HEK293T (cell line): ENCODE results near the gene RUVBL1.

Experiments
- CTCF ChIA-PET: fragments of 350-600 bp; formaldehyde crosslinking; extraction: SDS; loops from one replicate; lab custom pipeline; 2021; ENCODE audit warnings: antibody characterized with exemption, inconsistent platforms; lab: Yijun Ruan, JAX
- POLR2A ChIA-PET: fragments of 350-600 bp; formaldehyde crosslinking; extraction: SDS; loops from one replicate; lab custom pipeline; 2020; ENCODE audit warnings: antibody characterized with exemption, inconsistent platforms; lab: Yijun Ruan, JAX
- DNase-seq: peaks from one replicate; pipeline ENCODE4 v3.0.0; 2012; ENCODE audit warnings: mixed read lengths; ENCODE audit errors: extremely low spot score
- ARNT ChIP-seq: fragments of 450-650 bp; IDR thresholded peaks from 2 replicates; pipeline ENCODE4 v1.6.1; 2017; ENCODE audit warnings: mild to moderate bottlenecking
- BHLHE40 ChIP-seq: fragments of 450-650 bp; IDR thresholded peaks from 2 replicates; pipeline ENCODE4 v1.6.1; 2016; ENCODE audit warnings: mild to moderate bottlenecking, moderate library complexity, borderline replicate concordance
- CTBP1 ChIP-seq: fragments of 450-650 bp; IDR thresholded peaks from 2 replicates; pipeline ENCODE4 v1.6.1; 2016; ENCODE audit warnings: borderline replicate concordance
- ELF4 ChIP-seq: fragments of 450-650 bp; IDR thresholded peaks from 2 replicates; pipeline ENCODE4 v1.6.1; 2017; ENCODE audit warnings: antibody characterized with exemption
- FOXA1 ChIP-seq: fragments of 450-650 bp; IDR thresholded peaks from 2 replicates; pipeline ENCODE4 v1.6.1; 2016; ENCODE audit warnings: mild to moderate bottlenecking
- FOXK2 ChIP-seq: fragments of 450-650 bp; IDR thresholded peaks from 2 replicates; pipeline ENCODE4 v1.6.1; 2016; ENCODE audit warnings: mild to moderate bottlenecking
- FOXM1 ChIP-seq: fragments of 450-650 bp; IDR thresholded peaks from 2 replicates; pipeline ENCODE4 v1.6.1; 2017; ENCODE audit warnings: mild to moderate bottlenecking, borderline replicate concordance
- HDGF ChIP-seq: fragments of 450-650 bp; IDR thresholded peaks from 2 replicates; pipeline ENCODE4 v1.6.1; 2017; ENCODE audit warnings: antibody characterized with exemption, borderline replicate concordance
- L3MBTL2 ChIP-seq: fragments of 450-650 bp; conservative IDR thresholded peaks from 2 replicates; pipeline ENCODE4 v1.6.1; 2016; ENCODE audit warnings: mild to moderate bottlenecking
- LEF1 ChIP-seq: fragments of 450-650 bp; IDR thresholded peaks from 2 replicates; pipeline ENCODE4 v1.6.1; 2017; ENCODE audit warnings: mild to moderate bottlenecking, borderline replicate concordance
- NFRKB ChIP-seq: fragments of 450-650 bp; IDR thresholded peaks from 2 replicates; pipeline ENCODE4 v1.6.1; 2016; ENCODE audit warnings: mild to moderate bottlenecking, moderate library complexity
- SP1 ChIP-seq: fragments of 450-650 bp; IDR thresholded peaks from 2 replicates; pipeline ENCODE4 v1.6.1; 2017
- SUZ12 ChIP-seq: fragments of 450-650 bp; IDR thresholded peaks from 2 replicates; pipeline ENCODE4 v1.6.1; 2016; ENCODE audit warnings: mild to moderate bottlenecking
- TARDBP ChIP-seq: fragments of 450-650 bp; IDR thresholded peaks from 2 replicates; pipeline ENCODE4 v1.6.1; 2016
- ZNF384 ChIP-seq: fragments of 450-650 bp; IDR thresholded peaks from 2 replicates; pipeline ENCODE4 v1.6.1; 2016
- TF ChIP-seq, protein P1 (sequence below): fragments of 450-650 bp; IDR thresholded peaks from 2 replicates; pipeline ENCODE4 v1.6.1; 2016

Gene RUVBL1

DNA sequence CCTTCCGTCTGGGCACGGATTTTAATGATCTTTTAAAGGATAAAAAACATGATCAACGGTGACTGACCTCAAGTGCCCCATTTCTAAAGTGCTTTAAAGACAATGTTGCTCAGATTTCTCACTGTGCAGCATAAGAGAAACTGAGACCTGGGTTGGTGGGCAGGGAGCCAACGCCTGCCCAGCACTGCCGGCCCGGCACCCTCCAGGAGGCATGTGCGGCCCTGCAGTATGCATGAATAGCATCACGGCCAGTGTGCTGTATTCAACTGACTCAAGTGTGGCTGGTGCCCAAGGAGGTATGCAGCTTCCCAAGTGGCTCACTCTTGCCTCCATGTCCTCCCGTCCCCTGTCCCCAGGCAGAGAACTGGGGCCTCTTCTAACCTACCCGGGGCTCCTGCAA is 41.1 kb downstream of the RUVBL1 start:
- POLR2A ChIA-PET, result no interaction called here
- CTCF ChIA-PET, result no interaction called here
- no peak for DNase-seq
- no peak for TF ChIP-seq SUZ12
- no peak for TF ChIP-seq FOXK2
- no peak for TF ChIP-seq HDGF
- no peak for TF ChIP-seq ELF4
- no peak for TF ChIP-seq FOXA1
- no peak for TF ChIP-seq LEF1

DNA sequence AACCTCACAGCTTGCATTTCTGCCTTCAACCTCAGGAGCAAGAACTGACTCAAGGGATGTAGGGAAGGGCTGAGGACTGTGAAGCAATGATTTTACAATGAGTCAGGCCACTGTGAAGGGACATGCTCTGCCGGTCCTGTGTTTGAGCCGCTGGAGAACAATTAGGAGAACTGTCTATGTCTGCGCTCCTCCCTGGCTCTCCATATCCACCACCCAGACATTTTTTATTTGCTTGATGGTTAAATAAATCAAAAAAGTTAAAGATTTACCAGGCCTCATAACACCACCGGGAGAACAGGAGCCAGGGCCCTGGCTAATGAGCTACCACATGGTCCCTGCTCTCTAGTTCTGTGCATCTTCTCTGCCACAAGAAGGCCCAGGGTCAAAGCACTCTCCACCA is 41.8 kb downstream of the RUVBL1 start:
- TF ChIP-seq FOXK2, result no peak
- DNase-seq, result no peak
- ChIA-PET CTCF (no interaction called here), POLR2A (no interaction called here)

DNA sequence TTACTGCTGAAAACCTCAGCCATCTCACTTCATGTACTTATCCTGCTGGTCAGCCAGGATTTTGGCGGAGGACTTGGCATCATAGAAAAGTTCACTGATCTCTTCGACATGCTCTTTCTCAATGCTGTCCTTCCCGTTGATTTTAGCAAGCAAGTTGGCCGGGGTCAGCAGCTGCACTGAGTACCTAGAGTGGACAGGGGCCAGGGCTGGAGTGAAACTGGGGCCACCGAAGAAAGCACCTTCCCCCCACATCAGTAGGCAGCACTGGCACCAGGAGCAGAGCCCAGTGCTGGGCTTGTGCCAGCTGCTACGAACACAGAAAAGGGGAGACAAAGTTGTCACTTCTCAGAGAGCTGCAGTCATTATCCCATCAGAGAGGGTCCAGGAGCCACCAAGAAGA is 42.4 kb downstream of the RUVBL1 start:
- POLR2A ChIA-PET, result no interaction called here
- DNase-seq, result no peak
- TF ChIP-seq FOXM1, result no peak
- TF ChIP-seq HDGF, result no peak
- no peak for TF ChIP-seq L3MBTL2
- no peak for TF ChIP-seq ZNF384
- TF ChIP-seq LEF1, result no peak
- TF ChIP-seq SP1, result no peak
- no peak for TF ChIP-seq FOXK2
- no peak for TF ChIP-seq ARNT
- TF ChIP-seq ELF4, result no peak
- TF ChIP-seq FOXA1, result no peak
- CTCF ChIA-PET, result no interaction called here

DNA sequence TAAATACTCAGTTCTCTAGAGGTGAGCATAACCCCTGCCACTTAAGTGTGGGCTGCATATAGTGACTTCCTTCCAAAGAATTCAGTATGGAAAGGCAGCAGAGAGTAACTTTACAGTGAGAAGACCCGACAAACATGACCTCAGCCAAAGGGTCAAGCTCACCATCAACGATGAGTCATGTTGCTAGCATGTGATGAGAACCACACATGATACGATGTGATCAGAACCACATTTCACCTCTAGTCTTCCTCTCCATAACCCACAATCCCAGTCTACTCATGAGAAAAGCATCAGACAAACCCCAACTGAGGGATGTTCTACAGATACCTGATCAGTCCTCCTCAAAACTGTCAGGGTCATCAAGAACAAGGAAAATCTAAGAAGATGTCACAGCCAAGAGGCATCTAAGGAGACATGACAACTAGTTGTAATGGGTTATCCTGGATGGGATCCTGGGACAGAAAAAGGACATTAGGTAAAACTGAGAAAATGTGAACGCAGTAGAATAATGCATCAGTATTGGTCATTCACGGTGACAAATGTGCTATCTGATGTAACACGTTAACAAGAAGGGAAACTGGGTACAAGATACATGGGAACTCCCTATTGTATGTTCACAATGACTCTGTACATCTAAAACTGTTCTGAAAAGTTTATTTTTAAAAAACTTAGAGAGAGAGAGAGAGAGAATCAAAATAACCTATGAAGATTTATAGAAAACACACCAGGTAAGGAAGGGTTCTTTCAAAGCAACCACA is 43.1 kb downstream of the RUVBL1 start:
- CTCF ChIA-PET, result no interaction called here
- no peak for DNase-seq
- TF ChIP-seq SUZ12, result no peak
- no peak for TF ChIP-seq HDGF
- TF ChIP-seq ARNT, result no peak
- no peak for TF ChIP-seq TARDBP
- TF ChIP-seq, protein P1, sequence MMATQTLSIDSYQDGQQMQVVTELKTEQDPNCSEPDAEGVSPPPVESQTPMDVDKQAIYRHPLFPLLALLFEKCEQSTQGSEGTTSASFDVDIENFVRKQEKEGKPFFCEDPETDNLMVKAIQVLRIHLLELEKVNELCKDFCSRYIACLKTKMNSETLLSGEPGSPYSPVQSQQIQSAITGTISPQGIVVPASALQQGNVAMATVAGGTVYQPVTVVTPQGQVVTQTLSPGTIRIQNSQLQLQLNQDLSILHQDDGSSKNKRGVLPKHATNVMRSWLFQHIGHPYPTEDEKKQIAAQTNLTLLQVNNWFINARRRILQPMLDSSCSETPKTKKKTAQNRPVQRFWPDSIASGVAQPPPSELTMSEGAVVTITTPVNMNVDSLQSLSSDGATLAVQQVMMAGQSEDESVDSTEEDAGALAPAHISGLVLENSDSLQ, result no peak
- POLR2A ChIA-PET, result no interaction called here

DNA sequence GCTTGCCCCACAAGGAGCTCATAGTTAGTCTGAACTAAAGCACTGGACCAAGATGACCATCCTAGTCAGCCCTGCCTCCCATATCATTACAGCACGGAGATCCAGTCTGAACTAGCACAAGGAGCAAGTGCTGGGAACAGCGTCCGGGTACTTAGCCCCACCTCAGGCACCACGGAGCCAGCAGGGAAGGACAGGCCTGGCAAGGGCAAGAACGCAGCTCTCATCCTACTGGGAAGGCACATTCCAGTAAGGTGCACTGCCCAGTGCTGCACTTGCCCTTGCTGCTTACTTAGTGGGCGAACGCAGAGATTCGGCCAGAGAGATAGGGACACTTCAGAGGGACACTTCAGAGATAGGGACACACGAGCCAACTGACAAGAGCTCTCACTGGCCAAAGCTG is 43.8 kb downstream of the RUVBL1 start:
- DNase-seq, result no peak
- TF ChIP-seq TARDBP, result no peak
- POLR2A ChIA-PET, result no interaction called here
- CTCF ChIA-PET, result no interaction called here

DNA sequence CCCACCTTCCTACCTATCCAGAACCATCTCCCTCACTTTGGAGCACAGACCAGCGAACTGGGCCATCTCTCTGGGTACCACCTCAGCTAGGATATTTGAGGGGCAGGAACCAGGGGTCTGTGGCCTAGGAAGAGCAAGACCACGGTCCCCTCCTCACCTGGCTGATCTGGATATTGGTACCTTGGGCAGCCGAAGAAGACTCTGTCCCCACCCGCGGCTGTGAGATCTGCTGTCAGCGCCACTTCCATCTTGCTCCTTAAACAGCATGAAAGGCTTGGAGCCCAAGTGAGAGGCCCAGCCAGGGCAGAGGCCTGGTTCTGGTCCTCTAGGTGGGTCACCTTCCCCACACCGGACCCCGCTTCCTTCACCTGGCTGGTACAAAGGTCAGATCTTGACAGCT is 44.7 kb downstream of the RUVBL1 start:
- CTCF ChIA-PET, result no interaction called here

DNA sequence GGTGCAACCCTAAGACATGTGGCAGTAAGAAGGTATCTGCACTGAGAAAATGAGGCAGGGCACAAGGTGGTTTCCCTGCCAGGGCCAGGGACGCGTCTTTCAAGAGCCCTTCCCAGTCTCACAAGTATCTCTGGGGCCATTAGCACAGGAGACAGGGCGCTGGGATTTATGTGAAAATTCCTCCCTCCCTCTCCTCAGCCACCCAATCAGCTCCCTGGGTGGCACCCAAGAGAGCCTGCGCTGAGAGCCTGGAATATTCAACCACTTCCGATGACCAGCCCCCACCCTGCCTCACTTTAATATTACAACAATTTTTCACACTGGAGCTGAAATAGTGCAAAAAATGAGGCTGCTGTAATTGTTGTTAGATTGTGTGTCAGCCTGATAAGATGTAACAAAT is 45.3 kb downstream of the RUVBL1 start:
- DNase-seq, result no peak
- ChIA-PET CTCF (no interaction called here), POLR2A (interaction anchor here (1.0 kb wide), 1 partner anchor 45 kb away, joined by 4 read pairs; the partner anchor contains the start of gene RUVBL1)
- TF ChIP-seq FOXA1 (no peak), BHLHE40 (no peak), CTBP1 (no peak), NFRKB (no peak), SP1 (no peak), FOXM1 (no peak), ELF4 (no peak), ZNF384 (no peak), LEF1 (no peak), L3MBTL2 (no peak), HDGF (no peak), TARDBP (no peak), FOXK2 (no peak), ARNT (no peak), SUZ12 (no peak)
- TF ChIP-seq, protein P1, result no peak

More for the DNA sequence above, 44.7 kb downstream of the RUVBL1 start:
- POLR2A ChIA-PET, result interaction anchor here (1.0 kb wide), 1 partner anchor 45 kb away, joined by 4 read pairs; the partner anchor contains the start of gene RUVBL1
- no peak for DNase-seq
- TF ChIP-seq, protein P1, result no peak
- TF ChIP-seq HDGF (no peak), FOXM1 (no peak), LEF1 (no peak), ZNF384 (no peak), BHLHE40 (no peak), L3MBTL2 (no peak), FOXA1 (no peak), ELF4 (no peak), TARDBP (no peak), CTBP1 (no peak), ARNT (no peak), FOXK2 (no peak)
